AG10803 (cell line): ENCODE results near the gene FBLN2.

Experiments
- DNase-seq: peaks from one replicate; pipeline ENCODE4 v3.0.0; 2010; ENCODE audit warnings: low read depth
- H3K4me3 ChIP-seq: 2 replicates; pipeline ENCODE4 v1.5.1; 2011; ENCODE audit warnings: mild to moderate bottlenecking, low read length, control low read depth
- CTCF ChIP-seq: conservative IDR thresholded peaks from 2 replicates; pipeline ENCODE4 v1.5.1; 2011; ENCODE audit warnings: mild to moderate bottlenecking, low read length, control low read depth, inconsistent platforms

The FBLN2 gene

DNA sequence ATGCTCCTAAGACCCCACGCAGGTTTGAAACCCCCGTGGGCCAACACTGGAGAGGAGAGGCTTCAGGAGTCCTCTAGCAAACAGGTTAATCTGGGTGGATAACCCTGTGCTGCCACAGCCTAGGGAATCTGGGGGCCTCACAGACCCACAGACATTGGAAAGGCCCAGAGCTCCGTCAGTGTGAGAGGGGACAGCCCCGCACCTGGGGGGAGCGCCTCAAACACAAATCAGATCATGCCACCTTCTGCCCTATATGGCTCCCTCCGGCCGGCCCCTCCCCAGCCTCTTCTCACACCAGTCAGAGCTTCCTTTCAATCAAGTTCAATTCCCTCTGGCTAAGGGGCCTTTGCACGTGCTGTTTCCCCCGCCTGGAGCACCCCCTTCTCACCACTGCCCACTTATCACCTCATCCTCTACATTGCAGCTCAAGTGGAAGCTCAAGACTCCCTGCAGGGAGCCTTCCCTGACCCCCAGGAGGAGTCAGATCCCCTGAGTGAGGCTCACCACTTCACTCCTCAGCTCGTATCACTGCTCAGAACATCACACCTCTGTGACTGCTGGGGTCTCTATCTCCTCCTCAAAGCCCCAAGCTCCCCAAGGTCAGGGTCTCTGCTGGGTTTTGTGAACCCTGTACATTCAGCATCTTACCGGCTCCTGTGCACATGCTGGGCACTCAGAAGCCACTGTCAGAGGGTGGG, 24.1 kb downstream of the FBLN2 start:
- H3K4me3 ChIP-seq: no peak overlapping the region
- no peak for TF ChIP-seq CTCF
- no peak for DNase-seq

DNA sequence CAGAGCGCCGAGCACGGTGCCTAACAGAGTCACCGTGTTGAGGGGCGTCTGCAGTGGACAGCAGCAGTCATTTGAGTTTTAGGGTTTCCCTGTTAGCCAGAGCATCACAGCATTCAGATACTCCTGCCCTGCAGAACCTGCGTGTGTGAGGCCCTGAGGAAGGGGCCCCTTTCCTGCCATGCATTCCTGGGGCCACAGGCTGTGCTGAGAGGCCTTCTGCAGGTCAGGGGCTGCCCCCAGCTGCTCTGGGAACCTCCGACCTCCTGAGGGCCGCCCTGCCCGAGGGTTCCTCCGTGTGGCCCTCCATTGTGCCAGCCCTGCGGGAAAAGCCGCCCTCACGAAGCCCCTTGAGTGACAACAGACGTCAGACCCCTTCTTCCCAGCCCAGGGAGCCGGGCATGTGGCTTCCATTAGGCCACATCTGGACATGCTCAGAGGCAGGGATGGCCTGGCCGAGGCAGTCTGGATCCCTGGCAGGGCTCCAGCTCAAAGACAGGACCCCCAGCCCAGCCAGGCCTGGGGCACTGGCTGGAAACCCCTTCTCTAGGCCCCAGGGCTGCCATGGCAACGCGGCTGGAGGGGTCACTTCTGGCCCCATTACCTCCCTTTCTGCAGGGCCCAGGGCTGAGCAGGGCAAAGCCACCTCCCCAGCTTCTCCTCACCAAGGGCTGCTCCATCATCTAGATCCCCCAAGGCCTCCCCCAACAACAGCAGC, 25.3 kb downstream of the FBLN2 start:
- H3K4me3 ChIP-seq: no peak overlapping the region
- peak; percentile 43 for DNase-seq
- TF ChIP-seq CTCF: no peak

GRCh38 chr3:13574798-13575451, 26.0 kb downstream of the FBLN2 start:
- no peak overlapping the region for H3K4me3 ChIP-seq
- no peak for TF ChIP-seq CTCF
- DNase-seq: peak; percentile 48

DNA sequence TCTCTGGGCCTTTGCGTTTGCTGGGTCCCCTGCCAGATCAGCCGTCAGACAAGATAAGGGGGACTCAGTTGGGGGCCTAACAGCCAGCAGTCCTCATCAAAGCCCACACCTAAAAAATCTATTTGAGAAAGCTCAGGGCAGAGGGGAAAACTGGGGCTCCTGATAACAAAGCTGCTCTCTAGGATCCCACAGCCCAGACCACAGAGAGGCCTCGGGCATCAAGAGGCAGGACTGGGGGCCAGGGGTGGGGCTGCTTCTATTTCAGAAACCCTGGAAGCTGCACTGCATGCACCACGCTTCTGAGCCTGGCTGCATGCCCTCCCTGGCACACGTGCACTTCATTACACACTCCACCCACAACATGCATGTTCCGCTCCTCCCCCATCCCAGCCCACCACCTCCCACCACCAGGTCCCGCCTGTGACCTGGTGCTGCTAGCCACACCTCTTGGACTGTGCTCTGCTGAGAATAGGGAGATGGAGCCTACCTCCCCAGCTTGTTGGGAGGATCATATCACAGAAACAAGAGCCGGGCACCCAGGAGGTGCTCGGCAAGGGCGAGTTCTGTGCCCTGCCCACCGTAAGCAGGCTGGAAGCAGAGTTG, 26.6 kb downstream of the FBLN2 start:
- DNase-seq: no peak

GRCh38 chr3:13577181-13578121, 28.5 kb downstream of the FBLN2 start:
- H3K4me3 ChIP-seq: no peak overlapping the region
- DNase-seq: no peak
- TF ChIP-seq CTCF: no peak

More for the DNA sequence above, 26.6 kb downstream of the FBLN2 start:
- no peak for TF ChIP-seq CTCF
- H3K4me3 ChIP-seq: no peak overlapping the region

GRCh38 chr3:13578251-13578650, 29.3 kb downstream of the FBLN2 start:
- DNase-seq: no peak
- TF ChIP-seq CTCF: no peak
- no peak overlapping the region for H3K4me3 ChIP-seq
